HepG2 (cell line): Measurements from ENCODE around the gene APLNR. TPM values are rescaled to one million over a fixed set of nuclear protein-coding genes. Genes with fewer than 3 reads are reported as not detected.

Source experiments
- ATAC-seq: fragments of 200-7000 bp; cut with Tn5 transposase; 3 replicates; pipeline ENCODE4 v1.9.1; 2020; ENCODE audit warnings: mild to moderate bottlenecking, moderate library complexity
- BruUV-seq: library from RNA; stranded (reverse); fragments of 400-500 nt; replicated peaks from 2 replicates; lab custom pipeline; 2021; lab: Mats Ljungman, UMichigan
- CTCF ChIA-PET: fragments of 300-600 bp; formaldehyde crosslinking; extraction: SDS; loops from one replicate; lab custom pipeline; 2021; ENCODE audit warnings: low total read pairs, inconsistent platforms, low intra/inter-chr PET ratio; lab: Yijun Ruan, JAX
- POLR2A ChIA-PET: fragments of 350-600 bp; sonication (Branson Sonifier 250); formaldehyde crosslinking; loops from one replicate; lab custom pipeline; 2020; ENCODE audit warnings: antibody characterized with exemption, inconsistent platforms; lab: Yijun Ruan, JAX
- DNase-seq: peaks from one replicate; pipeline ENCODE4 v3.0.0-alpha.2; 2015; ENCODE audit warnings: low spot score
- FAIRE-seq: peaks from 3 replicates; lab custom pipeline; 2011; peaks lifted over from hg19 to GRCh38; lab: Jason Lieb, UNC
- H2AFZ ChIP-seq: one replicate; pipeline ENCODE4 v1.6.1; 2011; ENCODE audit warnings: low read length, inconsistent platforms
- H3K27ac ChIP-seq: fragments of 300-600 bp; 3 replicates; pipeline ENCODE4 v1.8.0; 2011; ENCODE audit warnings: mixed run types, mild to moderate bottlenecking, mixed read lengths, low read length, inconsistent platforms; ENCODE audit not compliant: insufficient read depth; ENCODE audit errors: extremely low read length
- H3K27me3 ChIP-seq, 2 experiments: fragments of 200-600 bp in 1 of 2; 2 replicates in 1 of 2; 3 replicates in 1 of 2; pipeline versions ENCODE4 v1.6.0 to v1.8.0; 2011; ENCODE audit warnings: low read length in 2 of 2, mild to moderate bottlenecking in 2 of 2, moderate library complexity in 2 of 2, inconsistent platforms in 1 of 2; ENCODE audit not compliant: insufficient read depth in 2 of 2, control insufficient read depth in 1 of 2
- H3K36me3 ChIP-seq, 2 experiments: fragments of 200-600 bp in 1 of 2; replicated peaks in 1 of 2; 2 replicates in 1 of 2; 3 replicates in 1 of 2; pipeline versions ENCODE4 v1.5.1 to v1.8.0; 2011; ENCODE audit warnings: low read length in 2 of 2, inconsistent platforms in 1 of 2; ENCODE audit not compliant: insufficient read depth in 2 of 2, control insufficient read depth in 1 of 2
- H3K4me1 ChIP-seq: 2 replicates; pipeline ENCODE4 v1.5.1; 2012; ENCODE audit warnings: low read length, inconsistent platforms; ENCODE audit not compliant: insufficient read depth
- H3K4me2 ChIP-seq: 2 replicates; pipeline ENCODE4 v1.6.0; 2011; ENCODE audit warnings: low read depth, low read length, inconsistent platforms
- H3K4me3 ChIP-seq, 3 experiments: fragments of 200-600 bp in 1 of 3; sonication (generic), shearing (Covaris generic) in 1 of 3; replicated peaks in 1 of 3; 2 replicates each; pipeline ENCODE4 v1.5.1; 2011 to 2016; ENCODE audit warnings: low read length in 3 of 3, inconsistent platforms in 2 of 3, low read depth in 2 of 3, mild to moderate bottlenecking in 2 of 3, control low read depth in 1 of 3, mixed read lengths in 1 of 3; ENCODE audit not compliant: insufficient read depth in 1 of 3
- H3K79me2 ChIP-seq: one replicate; pipeline ENCODE4 v1.6.1; 2011; ENCODE audit warnings: low read length, inconsistent platforms; ENCODE audit not compliant: insufficient read depth
- H3K9ac ChIP-seq: 2 replicates; pipeline ENCODE4 v1.6.0; 2011; ENCODE audit warnings: mild to moderate bottlenecking, low read depth, low read length, inconsistent platforms; ENCODE audit not compliant: insufficient read depth
- H3K9me3 ChIP-seq: 2 replicates; pipeline ENCODE4 v1.5.1; 2012; ENCODE audit warnings: mild to moderate bottlenecking, low read length
- H4K20me1 ChIP-seq: 2 replicates; pipeline ENCODE4 v1.6.0; 2011; ENCODE audit warnings: inconsistent platforms, mild to moderate bottlenecking, low read length, moderate library complexity; ENCODE audit not compliant: insufficient read depth
- CBX2 ChIP-seq, 2 experiments: fragments of 200-600 bp in 1 of 2; sonication (generic); formaldehyde crosslinking in 1 of 2; IDR thresholded peaks; 2 replicates each; pipeline versions ENCODE4 v1.7.0 to v1.8.1; 2018 to 2022; ENCODE audit warnings: low read depth in 2 of 2, low read length in 1 of 2, mild to moderate bottlenecking in 1 of 2, missing genetic modification reagents in 1 of 2
- CREBL2 ChIP-seq: sonication (generic); formaldehyde crosslinking; IDR thresholded peaks from 2 replicates; pipeline ENCODE4 v1.8.1; 2023; ENCODE audit warnings: missing genetic modification reagents, mild to moderate bottlenecking, borderline replicate concordance
- EHMT2 ChIP-seq: fragments of 200-600 bp; sonication (generic); IDR thresholded peaks from 2 replicates; pipeline ENCODE4 v1.7.0; 2017; ENCODE audit warnings: antibody characterized with exemption, low read depth, low read length, borderline replicate concordance
- GATA4 ChIP-seq: sonication (generic); IDR thresholded peaks from 2 replicates; pipeline ENCODE4 v1.6.1; 2016; ENCODE audit warnings: antibody characterized with exemption, low read depth, borderline replicate concordance
- JARID2 ChIP-seq: sonication (generic); formaldehyde crosslinking; IDR thresholded peaks from 2 replicates; pipeline ENCODE4 v1.8.1; 2023; ENCODE audit warnings: missing genetic modification reagents, inconsistent platforms; ENCODE audit not compliant: insufficient replicate concordance
- KLF13 ChIP-seq: sonication (generic); formaldehyde crosslinking; IDR thresholded peaks from 2 replicates; pipeline ENCODE4 v1.4.0; 2020; ENCODE audit warnings: mild to moderate bottlenecking, missing genetic modification reagents
- MAZ ChIP-seq, 2 experiments: sonication (generic) in 1 of 2; formaldehyde crosslinking in 1 of 2; IDR thresholded peaks; 2 replicates each; pipeline versions ENCODE4 v1.5.0 to v1.6.1; 2012 to 2020; ENCODE audit warnings: low read depth in 2 of 2, mild to moderate bottlenecking in 2 of 2, borderline replicate concordance in 1 of 2, improper control_type of control experiment in 1 of 2, low read length in 1 of 2, missing genetic modification reagents in 1 of 2, moderate library complexity in 1 of 2
- MNT ChIP-seq: fragments of 450-650 bp; IDR thresholded peaks from 2 replicates; pipeline ENCODE4 v1.6.1; 2016
- ONECUT2 ChIP-seq: sonication (generic); formaldehyde crosslinking; IDR thresholded peaks from 2 replicates; pipeline ENCODE4 v1.4.0; 2020; ENCODE audit warnings: missing genetic modification reagents
- SP2 ChIP-seq: sonication (generic); formaldehyde crosslinking; IDR thresholded peaks from 2 replicates; pipeline ENCODE4 v1.5.1; 2020; ENCODE audit warnings: mild to moderate bottlenecking, missing genetic modification reagents
- ZFP90 ChIP-seq: sonication (generic); formaldehyde crosslinking; IDR thresholded peaks from 2 replicates; pipeline ENCODE4 v1.8.0; 2022; ENCODE audit warnings: missing genetic modification reagents, mild to moderate bottlenecking, inconsistent platforms, borderline replicate concordance
- ZKSCAN5 ChIP-seq: sonication (generic); formaldehyde crosslinking; IDR thresholded peaks from 2 replicates; pipeline ENCODE4 v1.5.1; 2020; ENCODE audit warnings: mild to moderate bottlenecking, missing genetic modification reagents
- ZNF17 ChIP-seq: sonication (generic); formaldehyde crosslinking; IDR thresholded peaks from 2 replicates; pipeline ENCODE4 v1.5.0; 2020; ENCODE audit warnings: mild to moderate bottlenecking, missing genetic modification reagents
- ZNF232 ChIP-seq: sonication (generic); formaldehyde crosslinking; IDR thresholded peaks from 2 replicates; pipeline ENCODE4 v1.4.0; 2020; ENCODE audit warnings: missing genetic modification reagents, borderline replicate concordance
- ZNF350 ChIP-seq: sonication (generic); formaldehyde crosslinking; IDR thresholded peaks from 2 replicates; pipeline ENCODE4 v1.4.0; 2020; ENCODE audit warnings: mild to moderate bottlenecking, low read depth, missing genetic modification reagents, borderline replicate concordance
- ZNF616 ChIP-seq: sonication (generic); formaldehyde crosslinking; IDR thresholded peaks from 2 replicates; pipeline ENCODE4 v1.5.0; 2020; ENCODE audit warnings: low read depth, mild to moderate bottlenecking, missing genetic modification reagents
- ZNF879 ChIP-seq: sonication (generic); formaldehyde crosslinking; IDR thresholded peaks from 2 replicates; pipeline ENCODE4 v1.8.1; 2023; ENCODE audit warnings: missing genetic modification reagents
- WGBS: methylation state at CpG from one replicate; pipeline ENCODE4 v1.1.6; 2017; ENCODE audit warnings: low lambda C conversion rate; 5-methylcytosine and 5-hydroxymethylcytosine counted together
- in situ Hi-C: cut with HindIII; loops from 2 replicates; pipeline ENCODE4 v1.10.0; 2017; ENCODE audit warnings: low pct_unique_long_range_greater_than_20kb; ENCODE audit not compliant: extremely low pct_ligation_motif_present
- intact Hi-C: fragments of 100-400 bp; cut with micrococcal nuclease; formaldehyde crosslinking; loops from one replicate; pipeline ENCODE4 v1.10.0; 2022; ENCODE audit not compliant: unreplicated experiment
- polyA plus RNA-seq, 8 experiments: library from polyadenylated mRNA; depleted of rRNA in 3 of 8; stranded (reverse) in 7 of 8; unstranded in 1 of 8; fragments of >200 nt; fragmentation: Illumina TruSeq in 4 of 8; extraction: Trizol in 4 of 8; gene quantifications; 2 replicates each; pipeline versions ENCODE4 v1.2.1 to v1.2.3, GENCODE V29; 2011 to 2016; ENCODE audit warnings: low read depth in 4 of 8, missing spikeins in 1 of 8, mixed read lengths in 1 of 8; ENCODE audit not compliant: insufficient read depth in 1 of 8
- total RNA-seq, 5 experiments: library from RNA; depleted of rRNA; stranded (reverse); fragments of >200 nt; fragmentation: Illumina TruSeq; extraction: Trizol; gene quantifications; 2 replicates each; pipeline ENCODE4 v1.2.3, GENCODE V29; 2016; ENCODE audit warnings: low read depth in 1 of 5

APLNR gene
- total and polyA plus RNA-seq, 2 of the 13 experiments (the other 11 are each of a cell fraction or from before 2014, with no cell fraction given), result not detected

- in situ Hi-C loops (no loop called here), intact Hi-C loops (no loop called here)
- Histone ChIP-seq H3K9me3 (no peaks in the 10 kb centered on the region), H3K27me3 (no peaks in the 10 kb centered on the region; a peak in 2 of 5 replicates), H3K36me3 (no peaks in the 10 kb centered on the region), H3K27ac (no peak overlapping the region), H3K9ac (no peak overlapping the region), H3K4me3 (no peak overlapping the region), H4K20me1 (no peaks in the 10 kb centered on the region), H3K4me1 (no peaks in the 10 kb centered on the region)
- ATAC-seq, result no peak
- no TSS peak for BruUV-seq
- FAIRE-seq, result no peak
- 30% methylated on average over 9 of the region's 9 CpGs for WGBS
- POLR2A ChIA-PET, result no interaction called here
- CTCF ChIA-PET, result no interaction called here
- TF ChIP-seq KLF13 (CRISPR knock-in tag) (no peak), CREBL2 (CRISPR knock-in tag) (no peak), ZNF232 (CRISPR knock-in tag) (no peak), ZKSCAN5 (CRISPR knock-in tag) (no peak), ZNF17 (CRISPR knock-in tag) (no peak), ZFP90 (CRISPR knock-in tag) (no peak)
- TF ChIP-seq, all 625 proteins: peak for 0
- Histone ChIP-seq H3K4me2 (no peak overlapping the region), H3K79me2 (no peaks in the 10 kb centered on the region), H2AFZ (no peak overlapping the region)
- DNase-seq, result no peak
These were observed 23.5 kb downstream of the APLNR start for GRCh38 chr11:57213342-57214097.

GRCh38 chr11:57210781-57211180, 26.3 kb downstream of the APLNR start:
- Histone ChIP-seq H4K20me1 (no peaks in the 10 kb centered on the region), H3K36me3 (no peaks in the 10 kb centered on the region), H3K27ac (no peak overlapping the region), H3K9me3 (no peaks in the 10 kb centered on the region), H3K4me1 (no peaks in the 10 kb centered on the region), H3K4me2 (no peak overlapping the region), H2AFZ (no peak overlapping the region), H3K27me3 (peaks cover 0 to 4% of the 10 kb centered on the region in 2 experiments; a peak in 4 of 5 replicates), H3K4me3 (no peak overlapping the region), H3K9ac (no peak overlapping the region), H3K79me2 (no peaks in the 10 kb centered on the region)
- in situ Hi-C loops, result no loop called here
- ChIA-PET CTCF (no interaction called here), POLR2A (no interaction called here)
- no peak for FAIRE-seq
- no peak for DNase-seq
- no TSS peak for BruUV-seq
- ATAC-seq, result no peak
- whole genome bisulfite sequencing, result 2% methylated on average over 7 of the region's 7 CpGs
- intact Hi-C loops, result no loop called here
- TF ChIP-seq SP2 (CRISPR knock-in tag), result no peak
- no peak for TF ChIP-seq GATA4
- no peak for TF ChIP-seq ONECUT2
- TF ChIP-seq ZNF879 (CRISPR knock-in tag), result no peak
- TF ChIP-seq JARID2, result no peak
- no peak for TF ChIP-seq ZNF616
- TF ChIP-seq ZNF350, result no peak
- no peak for TF ChIP-seq MAZ (IDR thresholded peaks at IDR 0.05; ENCODE audit: borderline replicate concordance, low read depth, low read length)
- TF ChIP-seq MAZ (CRISPR knock-in tag; IDR thresholded peaks at IDR 0.05; ENCODE audit: low read depth), result no peak
- no peak for TF ChIP-seq EHMT2
- TF ChIP-seq CBX2 (IDR thresholded peaks at IDR 0.05; ENCODE audit: low read depth, low read length), result no peak
- no peak for TF ChIP-seq CBX2 (CRISPR knock-in tag; IDR thresholded peaks at IDR 0.05; ENCODE audit: low read depth)
- TF ChIP-seq MNT, result no peak
